ENCODE results near the gene PBRM1.

PBRM1 gene

DNA sequence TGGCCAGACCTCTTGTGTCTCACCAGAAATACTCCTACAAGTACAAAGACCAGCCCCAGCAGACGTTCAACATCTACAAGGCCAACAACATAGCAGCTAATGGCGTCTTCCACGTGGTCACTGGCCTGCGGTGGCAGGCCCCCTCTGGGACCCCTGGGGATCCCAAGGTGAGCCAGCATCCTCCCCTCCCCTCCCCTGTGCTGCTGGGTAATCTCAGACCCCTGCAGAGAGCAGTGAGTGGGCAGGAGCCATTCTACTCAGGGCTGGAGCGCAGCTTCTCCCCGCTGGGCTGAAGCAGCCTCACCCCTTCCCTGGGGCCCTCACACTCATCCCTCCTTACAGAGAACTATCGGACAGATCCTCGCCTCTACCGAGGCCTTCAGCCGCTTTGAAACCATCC is 180.7 kb downstream of the PBRM1 start:
- no peak for FAIRE-seq

DNA sequence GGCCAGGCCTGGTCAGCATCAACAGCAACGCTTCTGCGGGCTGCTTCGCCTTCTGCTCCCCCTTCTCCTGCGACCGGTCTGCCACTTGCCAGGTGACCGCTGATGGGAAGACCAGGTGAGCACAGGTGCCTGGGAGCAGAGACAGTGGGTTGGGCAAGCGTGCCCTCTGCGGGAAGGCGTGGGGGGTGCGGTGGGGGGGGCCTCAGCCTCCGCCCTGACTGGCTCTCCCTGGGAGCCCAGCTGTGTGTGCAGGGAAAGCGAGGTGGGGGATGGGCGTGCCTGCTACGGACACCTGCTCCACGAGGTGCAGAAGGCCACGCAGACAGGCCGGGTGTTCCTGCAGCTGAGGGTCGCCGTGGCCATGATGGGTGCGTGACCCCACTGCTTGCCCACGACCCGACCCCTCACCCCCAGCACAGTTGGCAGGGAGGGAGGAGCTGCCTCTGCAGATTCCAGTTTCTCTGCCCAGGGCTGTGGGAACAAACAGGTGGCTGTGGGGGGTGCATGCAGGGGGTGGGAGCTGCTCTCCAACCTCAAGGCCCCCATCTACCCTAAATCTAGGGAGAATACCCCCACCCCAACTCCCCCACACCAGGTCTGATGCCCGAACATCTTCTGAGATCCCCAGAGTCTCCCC is 181.8 kb downstream of the PBRM1 start:
- no peak for FAIRE-seq

DNA sequence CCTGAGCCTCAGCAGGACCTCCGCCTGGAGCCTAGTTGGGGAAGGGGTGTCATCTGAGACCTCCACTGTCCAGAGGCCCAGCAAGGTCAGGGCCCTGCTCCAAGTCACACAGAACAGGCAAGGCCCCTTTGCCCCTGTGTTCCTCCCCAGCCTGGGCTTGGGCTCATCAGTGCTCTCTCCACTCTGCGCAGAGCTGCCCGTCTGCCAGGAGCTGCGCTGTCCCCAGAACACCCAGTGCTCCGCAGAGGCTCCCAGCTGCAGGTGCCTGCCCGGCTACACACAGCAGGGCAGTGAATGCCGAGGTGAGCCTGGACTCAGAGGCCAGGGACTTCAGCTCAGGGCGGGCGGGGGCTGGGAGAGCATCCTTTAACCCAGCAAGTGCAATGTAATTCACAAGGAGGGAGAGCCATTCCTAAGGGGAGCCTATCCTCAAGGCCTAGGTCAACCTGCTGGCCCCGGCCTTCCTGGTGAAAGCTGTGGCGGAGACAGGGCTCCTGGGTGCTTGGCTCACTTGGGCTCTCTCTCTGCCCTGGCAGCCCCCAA is 182.8 kb downstream of the PBRM1 start:
- FAIRE-seq = no peak

DNA sequence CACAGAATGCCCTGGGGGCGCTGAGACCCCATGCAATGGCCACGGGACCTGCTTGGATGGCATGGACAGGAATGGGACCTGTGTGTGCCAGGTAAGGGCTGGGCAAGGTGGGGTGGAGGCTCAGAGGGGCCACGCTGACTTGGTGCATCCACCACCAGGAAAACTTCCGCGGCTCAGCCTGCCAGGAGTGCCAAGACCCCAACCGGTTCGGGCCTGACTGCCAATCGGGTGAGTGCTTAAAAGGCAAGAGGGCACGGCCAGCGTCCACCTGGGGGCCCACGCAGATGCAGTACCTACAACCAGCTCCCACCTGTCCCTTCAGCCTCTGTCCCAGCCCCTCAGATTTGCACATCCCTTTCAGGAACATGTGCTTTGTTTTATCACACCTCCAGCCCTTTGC is 183.7 kb downstream of the PBRM1 start:
- FAIRE-seq = no peak

DNA sequence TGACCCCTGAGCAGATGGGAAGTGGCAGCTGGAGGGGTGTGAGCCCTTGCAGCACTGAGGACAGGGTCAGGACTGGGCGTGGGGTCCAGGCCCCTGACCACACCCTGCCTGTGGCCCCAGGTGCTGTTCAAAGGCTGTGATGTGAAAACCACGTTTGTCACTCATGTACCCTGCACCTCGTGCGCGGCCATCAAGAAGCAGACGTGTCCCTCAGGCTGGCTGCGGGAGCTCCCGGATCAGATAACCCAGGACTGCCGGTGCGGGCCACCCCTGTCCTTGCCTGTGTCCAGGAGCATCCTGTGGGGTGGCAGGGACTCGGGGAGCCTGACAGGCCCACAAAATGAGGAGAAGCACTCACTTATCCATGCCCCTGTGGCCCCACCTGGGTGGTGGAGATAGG is 184.7 kb downstream of the PBRM1 start:
- FAIRE-seq = no peak

DNA sequence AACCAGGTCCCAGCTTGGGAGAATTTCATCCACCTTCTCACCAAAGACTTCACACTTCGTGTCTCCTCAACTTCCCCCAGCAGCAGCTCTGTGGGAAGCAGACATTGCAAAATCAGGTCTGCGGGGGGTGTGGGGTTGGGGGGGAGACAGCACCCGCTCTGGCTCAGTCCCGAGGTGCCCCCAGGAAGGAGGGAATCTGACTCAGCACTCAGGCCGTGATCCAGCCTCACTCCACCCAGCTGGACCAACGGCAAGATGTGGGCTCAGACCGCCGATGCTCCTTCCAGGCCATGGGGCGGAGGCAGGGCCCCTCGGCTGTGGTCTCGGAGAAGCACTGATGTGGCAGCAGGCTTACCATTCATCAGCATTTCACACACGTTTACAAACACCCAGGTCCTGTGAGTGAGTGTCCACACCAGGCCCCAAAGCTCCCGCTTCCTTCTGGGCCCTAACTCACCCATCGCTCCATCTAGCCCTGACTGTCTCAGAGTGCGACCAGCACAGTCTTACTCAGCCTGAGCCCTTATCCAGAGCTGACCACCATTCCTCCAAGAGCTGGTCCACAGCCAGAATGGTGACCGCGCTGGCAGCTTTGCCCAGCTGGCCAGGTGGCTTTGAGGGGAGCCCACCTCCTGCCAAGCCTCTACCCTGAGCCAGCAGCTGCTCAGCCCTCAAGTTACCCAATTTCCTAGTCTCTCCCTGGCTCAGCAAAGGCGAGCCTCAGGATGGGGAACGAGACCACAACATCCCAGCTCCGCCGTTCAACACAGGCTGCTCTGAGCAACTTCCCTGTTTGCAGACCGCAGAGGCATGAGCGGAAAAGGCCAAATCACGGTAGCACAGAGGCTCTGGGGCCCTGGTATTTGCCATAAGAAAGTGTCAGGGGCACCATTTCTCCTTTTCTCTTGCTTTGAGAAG is 187.3 kb downstream of the PBRM1 start:
- FAIRE-seq = no peak

DNA sequence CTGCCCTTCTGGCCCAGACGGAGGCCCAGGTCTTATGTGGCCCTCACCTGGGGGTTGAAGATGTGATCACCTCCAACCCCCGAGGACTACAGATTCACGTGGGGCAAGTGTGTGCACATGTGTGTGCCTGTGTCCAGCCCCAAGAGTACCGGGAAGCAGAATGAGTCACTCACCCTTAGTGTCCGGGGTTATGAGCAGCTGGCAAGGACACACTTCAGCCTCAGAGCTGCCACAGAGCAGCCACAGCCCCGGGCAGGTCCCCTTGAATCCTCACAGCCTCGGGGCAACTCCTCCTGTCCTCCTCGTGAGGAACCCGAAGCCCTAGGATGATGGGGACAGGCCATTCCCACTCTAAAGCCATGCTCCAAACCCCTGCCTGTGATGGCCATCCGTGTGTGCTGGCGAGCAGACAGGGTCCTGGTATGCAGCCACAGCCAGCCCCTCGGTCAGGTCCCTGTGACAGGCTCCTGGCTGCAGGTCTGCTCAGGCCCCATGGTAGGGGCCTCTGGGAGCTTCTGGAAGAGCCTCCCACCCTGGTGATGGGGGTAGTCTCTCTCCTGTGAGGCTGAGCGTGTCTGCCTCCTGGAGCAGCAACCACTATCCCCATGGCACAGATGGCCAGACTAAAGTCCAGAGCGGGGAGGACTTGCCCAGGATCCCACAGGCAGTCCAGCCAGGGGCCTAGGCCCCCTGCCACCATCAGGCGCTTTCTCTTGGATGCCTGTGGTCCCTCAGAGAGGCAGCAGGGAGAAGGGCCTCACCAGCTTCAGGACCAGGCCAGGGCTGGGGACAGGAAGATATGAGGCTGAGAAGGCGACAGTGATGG is 189.7 kb downstream of the PBRM1 start:
- FAIRE-seq = no peak
